ENCODE data around the gene TNFRSF1A.

TNFRSF1A gene

DNA sequence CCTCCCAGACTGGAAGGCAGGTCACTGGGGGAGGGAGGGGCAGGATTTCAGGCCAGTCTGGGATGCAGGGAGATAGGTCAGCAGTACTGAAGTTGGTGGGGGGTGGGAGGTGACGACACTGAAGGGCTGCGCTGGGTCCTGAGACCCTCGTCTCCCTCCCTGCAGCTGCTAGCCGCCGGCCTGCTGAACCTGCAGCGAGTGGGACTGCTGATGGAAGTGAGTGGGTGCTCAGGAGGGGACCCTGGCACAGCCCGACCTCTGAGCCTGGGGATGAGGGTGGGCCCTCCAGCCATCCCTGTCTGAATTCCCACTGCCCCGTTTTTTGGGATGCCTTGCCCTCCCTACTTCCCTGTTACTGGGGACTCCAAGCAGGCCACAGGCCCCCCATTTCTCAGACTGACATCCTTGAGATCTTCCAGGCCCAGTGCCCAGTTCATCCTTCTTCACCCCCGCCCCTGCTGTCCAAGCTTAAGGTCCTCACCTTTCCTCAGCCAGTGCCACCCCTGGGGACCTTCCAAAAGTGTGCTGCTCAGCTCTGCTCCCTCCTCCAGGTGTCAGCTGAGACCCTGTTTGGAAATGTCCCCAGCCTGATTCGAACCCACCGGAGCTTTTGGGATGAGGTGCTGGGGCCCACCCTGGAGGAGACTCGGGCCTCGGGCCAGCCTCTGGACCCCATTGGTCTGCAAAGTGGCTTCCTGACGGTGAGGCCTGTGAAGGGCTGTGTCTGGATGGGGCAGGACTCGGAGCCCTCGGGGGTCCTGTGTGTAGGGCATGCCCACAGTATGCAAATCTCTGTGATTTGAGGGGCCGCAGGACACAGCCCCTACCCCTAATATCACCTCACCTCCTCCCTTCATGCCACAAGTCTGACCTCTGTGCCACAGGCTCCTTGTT, 25.9 kb downstream of the TNFRSF1A start:
- DNase-seq = no peak

DNA sequence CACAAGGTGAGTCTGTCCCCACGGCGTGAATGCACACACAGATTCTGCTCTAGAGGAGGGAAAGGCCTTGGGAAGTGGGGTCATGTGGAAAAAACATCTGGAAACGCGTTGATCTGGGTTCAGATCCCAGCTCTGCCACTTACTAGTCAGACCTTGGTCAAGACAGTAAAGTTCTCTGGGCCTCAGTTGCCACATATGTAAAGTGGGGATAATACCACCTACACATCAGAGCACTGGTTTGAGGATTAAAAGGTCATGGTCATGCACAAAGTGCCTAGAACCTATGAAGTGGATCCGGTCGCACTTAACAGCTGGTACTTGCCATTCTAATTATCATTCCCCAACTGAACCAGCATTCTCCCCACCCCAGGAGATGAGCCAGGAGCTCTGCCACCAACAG, 26.7 kb downstream of the TNFRSF1A start:
- DNase-seq = no peak
- intact Hi-C loops (cut with DNase I) = no loop called here

More for the DNA sequence above, 25.9 kb downstream of the TNFRSF1A start:
- intact Hi-C loops (cut with DNase I) = no loop called here

DNA sequence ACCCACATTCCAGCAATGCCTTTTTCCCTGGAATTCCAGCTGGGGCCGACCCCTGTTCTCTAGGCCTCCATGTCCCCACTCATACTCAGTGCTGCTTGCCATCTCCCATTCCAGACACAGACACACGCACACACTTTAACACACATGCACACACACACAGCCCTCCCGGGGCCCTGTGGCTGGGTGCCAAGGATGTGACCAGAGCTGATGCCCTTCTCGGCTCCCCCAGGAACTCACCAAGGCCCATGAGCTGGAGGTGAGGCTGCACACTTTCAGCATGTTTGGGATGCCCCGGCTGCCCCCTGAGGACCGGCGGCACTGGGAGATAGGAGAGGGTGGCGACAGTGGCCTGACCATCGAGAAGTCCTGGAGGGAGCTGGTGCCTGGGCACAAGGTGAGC, 27.1 kb downstream of the TNFRSF1A start:
- no peak for DNase-seq
- intact Hi-C loops (cut with DNase I) = no loop called here

DNA sequence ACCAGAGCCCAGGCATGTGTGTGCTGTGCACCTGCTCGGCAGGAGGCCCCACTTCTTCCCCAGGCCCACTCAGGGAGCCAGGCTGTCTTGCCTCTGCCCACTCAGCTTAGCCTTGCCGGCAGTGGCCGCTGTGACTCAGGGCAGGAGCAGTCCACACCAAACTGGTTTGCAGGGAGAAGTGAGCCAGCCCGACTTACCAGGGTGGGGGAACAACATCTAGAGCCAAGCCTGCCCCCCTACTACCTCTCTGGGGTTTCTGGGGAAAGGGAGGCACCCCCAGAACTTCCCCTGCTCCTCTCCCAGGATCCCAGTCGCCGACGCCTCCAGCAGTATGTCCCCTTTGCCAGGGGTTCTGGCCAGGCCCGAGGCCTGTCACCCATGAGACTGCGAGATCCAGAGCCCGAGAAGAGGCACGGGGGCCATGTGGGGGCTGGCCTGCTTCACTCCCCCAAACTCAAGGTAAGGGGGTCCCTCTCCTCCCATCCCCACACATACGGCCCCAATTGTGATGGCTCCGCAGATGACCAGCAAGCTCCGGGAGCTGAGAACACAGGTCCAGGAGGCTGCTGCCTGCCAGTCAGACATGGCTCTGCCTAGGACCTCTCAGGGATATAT, 28.4 kb downstream of the TNFRSF1A start:
- intact Hi-C loops (cut with DNase I) = no loop called here

DNA sequence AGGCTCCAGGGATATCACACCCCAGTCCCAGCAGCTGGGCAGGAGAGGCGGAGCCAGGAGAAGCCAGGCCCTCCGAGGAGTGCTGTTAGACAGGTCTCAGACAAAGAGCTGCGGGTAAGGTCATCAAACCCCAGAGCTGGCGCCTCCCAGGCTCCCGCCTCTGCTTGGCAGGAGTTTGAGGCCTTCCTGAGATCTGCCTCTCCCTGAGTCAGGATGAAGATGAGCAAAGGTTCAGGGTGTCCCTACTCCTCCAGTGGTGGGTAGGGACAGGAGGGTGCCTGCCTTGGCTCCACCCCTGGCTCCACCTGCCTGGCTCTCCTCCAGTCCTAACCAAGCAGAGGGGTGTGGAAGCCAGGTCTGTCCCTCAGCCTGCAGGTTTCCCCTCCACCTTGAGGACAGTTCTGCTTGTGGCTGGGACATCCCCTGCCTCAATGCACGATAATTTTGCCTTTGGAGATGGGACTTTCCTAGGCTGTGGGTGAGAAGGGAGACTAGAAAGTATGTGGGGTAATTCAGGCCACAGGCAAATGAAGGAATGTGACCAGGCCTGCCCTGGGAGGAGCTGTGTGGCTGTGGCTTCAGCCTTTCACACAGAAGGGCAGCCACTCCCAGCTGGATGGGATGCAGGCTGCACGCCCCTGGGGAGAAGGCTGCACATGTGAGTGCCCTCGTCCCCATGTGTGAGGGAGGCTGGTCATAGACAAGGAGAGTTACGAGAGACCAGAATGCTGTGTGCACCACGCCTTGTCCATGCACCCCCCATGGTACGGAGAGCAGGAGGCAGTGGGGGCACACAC, 29.1 kb downstream of the TNFRSF1A start:
- intact Hi-C loops (cut with DNase I) = no loop called here
- no peak for DNase-seq

More for the DNA sequence above, 28.4 kb downstream of the TNFRSF1A start:
- no peak for DNase-seq

DNA sequence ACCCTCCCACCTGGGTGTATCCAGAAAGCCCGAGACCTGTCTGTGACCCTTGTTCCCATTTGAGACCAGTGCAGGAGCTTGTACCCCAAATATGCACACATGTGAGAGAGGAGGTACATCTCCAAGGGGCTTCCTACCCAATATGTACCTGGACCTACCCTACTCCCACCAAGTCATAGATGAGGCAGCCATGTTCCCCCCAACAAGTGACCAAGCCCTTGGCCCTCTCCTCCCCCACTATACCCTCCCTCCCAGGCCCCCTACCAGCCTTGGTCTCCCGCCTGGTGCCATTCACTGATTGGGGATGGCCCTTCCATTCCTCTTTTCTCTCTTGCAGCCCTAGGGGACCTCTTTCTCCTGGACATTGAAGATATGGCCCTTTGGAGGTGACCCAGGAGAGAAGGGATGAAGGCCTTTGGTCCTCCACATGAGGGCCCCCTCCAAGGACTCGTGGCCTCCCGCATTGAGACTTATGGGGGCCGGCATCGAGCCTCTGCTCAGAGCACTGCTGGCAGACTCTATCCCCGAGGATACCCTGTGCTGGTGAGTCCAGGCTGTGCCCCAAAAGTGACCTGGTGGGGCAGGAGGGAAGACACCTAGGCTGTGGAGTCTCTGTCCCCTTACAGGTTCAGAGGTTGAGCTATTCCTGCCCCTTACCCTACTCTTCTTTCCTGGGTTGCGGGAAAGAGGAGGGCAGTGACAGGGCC, 29.9 kb downstream of the TNFRSF1A start:
- intact Hi-C loops (cut with DNase I) = no loop called here
- no peak for DNase-seq

DNA sequence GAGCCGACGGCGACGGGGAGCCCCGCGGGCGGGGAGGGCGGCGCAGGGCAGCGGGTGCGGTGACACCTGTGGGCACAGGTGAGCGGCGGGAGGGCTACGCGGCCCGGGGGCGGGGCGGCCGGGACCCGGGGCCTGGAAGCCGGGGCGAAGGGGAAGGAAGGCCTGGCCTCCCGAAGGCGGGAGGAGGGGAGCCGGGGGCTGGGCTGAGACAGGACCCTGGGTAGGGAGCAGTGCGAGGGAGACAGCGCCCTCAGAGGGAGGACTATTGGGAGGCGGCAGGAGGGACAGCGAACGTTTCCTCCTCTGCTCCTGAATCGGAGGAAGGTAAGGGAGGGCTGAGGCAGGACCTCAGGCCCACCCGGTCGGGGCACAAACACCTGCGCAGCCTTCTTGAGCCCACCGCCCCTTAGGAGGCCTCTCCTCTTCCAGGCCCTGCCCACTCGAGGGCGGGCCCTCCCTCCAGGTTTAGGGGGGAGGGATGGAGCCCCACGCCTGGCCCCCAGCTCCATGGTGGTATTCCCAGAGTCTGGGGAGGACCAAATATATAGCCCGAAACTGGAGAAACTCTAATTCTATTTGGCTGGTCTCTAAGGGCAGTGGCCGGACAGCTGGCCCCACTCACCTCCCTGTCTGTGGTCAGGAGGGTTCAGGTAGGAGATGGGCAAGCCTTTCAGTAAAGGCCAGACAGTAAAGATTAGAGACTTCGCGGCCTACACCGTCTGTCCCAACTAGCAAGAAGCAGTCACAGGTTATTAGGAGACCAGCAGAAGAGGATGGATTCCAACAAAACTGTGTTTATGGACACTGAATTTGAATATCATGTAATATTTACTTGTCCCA, 30.9 kb downstream of the TNFRSF1A start:
- no peak for DNase-seq
- intact Hi-C loops (cut with DNase I) = no loop called here

DNA sequence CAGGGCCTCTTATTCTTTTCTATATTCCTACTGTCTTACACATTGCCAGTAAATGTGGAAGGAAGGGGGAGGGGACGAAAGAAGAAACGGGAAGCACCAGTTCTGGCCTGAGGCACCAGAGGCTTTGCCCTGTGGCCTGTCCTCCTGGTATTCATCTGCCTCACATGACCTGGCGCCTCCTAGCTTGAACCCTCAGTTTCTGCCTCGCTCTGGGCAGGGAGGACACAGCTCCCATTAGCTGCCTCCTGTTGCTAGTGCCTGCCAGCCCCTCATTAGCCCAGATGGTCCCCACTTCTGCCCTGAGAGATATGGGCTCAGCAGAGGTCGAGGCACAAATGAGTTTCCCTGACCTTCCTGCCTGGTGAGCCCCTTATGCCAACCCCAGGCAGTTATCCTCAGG, 34.3 kb downstream of the TNFRSF1A start:
- DNase-seq = peak in 21 of 42 donors; percentile 10 to 57 (median 33)
- intact Hi-C loops (cut with DNase I) = no loop called here

DNA sequence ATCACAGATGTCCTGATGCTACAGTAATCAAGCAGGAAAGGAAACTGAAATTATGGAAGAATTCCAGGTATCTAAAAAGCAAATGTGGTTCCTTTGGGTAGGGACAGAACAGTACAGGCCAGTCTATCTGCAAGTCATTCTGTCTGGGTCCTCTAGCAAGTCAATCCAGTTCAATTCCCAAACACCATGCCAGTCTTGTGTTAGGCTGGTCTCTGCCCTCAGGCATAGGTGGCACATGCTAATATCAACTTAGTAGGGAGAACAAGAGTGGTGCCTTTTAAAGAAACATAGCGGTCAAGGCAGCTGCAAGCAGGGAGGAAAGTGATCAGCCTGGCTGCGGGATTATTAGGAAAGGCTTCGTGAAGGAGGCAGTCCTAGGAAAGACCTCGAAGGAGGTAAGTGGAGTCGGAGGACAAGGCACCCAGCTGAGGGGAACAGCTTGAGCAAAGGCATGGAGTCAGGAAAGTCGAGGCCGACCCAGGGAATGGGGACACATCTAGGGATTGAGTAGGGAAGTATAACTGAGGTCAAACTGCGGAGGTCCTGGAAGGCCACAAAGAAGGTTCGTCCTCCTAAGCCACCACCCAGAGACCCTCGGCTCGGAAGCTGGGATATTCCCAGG, 35.2 kb downstream of the TNFRSF1A start:
- intact Hi-C loops (cut with DNase I) = no loop called here
- DNase-seq = no peak

DNA sequence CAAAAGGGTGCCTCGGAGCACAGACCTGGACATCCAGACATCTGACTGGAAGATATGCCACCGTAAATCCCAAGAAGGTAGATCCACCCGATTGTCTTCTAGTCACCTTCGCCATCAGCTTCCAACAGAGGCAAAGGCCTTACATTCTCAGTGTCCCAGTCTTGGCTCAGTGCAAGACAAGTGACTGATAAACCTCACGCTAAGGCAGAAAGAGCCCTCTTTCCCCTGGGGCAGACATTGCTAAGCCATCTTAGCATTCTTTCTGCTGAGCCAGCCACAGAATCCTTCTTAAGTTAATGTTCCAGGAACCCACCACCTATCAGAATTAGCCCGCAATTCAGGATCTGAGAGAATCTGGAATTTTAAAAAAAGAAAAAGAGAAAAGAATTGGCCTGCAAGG, 35.7 kb downstream of the TNFRSF1A start:
- DNase-seq = no peak
- intact Hi-C loops (cut with DNase I) = no loop called here

DNA sequence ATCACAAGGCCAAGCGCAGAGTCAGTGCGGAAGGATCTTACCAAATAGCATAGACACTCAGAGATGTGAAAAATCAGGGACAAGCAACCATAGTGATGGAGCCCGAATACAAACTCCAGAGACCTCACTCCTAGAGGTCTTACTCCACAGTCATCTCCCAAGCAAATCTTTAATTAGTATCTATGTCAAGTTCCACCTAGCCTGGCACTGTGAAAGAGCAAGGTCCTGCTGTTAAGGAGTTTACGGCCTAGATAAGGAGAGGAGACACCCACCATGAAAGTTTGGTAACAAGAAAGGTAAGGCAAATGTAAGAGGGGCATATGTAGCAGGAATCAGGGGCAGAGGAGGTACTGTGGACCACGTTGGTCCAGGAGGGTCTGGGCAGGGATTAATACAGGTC, 38.8 kb downstream of the TNFRSF1A start:
- intact Hi-C loops (cut with DNase I) = no loop called here
- DNase-seq = no peak

DNA sequence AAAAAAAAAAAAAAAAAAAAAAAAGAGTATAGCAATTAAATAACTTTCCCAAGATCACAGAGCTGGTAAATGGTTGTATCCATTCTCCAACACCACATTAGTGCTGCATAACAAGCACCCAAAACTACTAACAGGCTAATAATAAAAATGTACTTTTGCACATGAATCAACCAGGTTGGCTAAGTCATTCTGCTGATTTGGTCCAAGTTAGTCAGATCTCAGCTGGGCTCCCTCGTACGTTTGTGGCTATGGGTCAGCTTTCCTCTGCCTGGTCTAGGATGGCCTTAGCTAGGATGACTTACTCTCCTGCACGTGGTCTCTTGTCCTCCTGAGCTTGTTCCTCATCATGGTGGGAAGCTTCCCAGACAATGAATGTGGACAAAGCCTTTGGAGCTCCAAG, 39.3 kb downstream of the TNFRSF1A start:
- intact Hi-C loops (cut with DNase I) = no loop called here
- no peak for DNase-seq

DNA sequence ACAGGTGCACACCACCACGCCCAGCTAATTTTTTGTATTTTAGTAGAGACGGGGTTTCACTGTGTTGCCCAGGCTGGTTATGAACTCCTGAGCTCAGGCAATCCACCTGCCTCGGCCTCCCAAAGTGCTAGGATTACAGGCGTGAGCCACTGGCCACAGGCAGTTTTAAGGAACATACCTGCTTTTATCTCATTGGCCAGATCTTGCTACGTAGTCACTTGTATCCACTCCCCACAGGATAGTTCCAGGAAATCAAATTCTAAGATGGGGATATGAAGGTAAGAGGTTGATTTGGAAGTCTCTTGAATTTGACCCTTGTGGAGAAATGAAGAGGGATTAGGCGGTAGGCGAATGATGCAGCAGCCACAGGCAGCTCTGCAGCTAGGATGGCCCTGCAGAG, 40.2 kb downstream of the TNFRSF1A start:
- no peak for DNase-seq
- intact Hi-C loops (cut with DNase I) = no loop called here

DNA sequence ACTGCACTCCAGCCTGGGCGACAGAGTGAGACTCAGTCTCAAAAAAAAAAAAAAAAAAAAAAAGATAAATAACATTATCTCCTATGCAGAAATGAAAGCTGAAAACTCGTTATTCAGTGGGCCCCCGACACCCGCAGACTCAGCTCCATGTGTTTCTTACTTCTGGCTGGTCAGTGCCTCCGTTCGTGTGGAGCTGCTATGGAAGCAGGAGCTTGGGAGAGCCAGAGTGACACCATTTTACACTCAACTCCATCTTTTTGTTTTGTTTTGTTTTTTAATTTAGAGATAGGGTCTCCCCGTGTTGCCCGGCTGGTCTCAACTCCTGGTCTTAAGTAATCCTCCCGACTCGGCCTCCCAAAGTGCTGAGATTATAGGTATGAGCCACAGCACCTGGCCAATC, 44.7 kb downstream of the TNFRSF1A start:
- intact Hi-C loops (cut with DNase I) = no loop called here
- DNase-seq = no peak

DNA sequence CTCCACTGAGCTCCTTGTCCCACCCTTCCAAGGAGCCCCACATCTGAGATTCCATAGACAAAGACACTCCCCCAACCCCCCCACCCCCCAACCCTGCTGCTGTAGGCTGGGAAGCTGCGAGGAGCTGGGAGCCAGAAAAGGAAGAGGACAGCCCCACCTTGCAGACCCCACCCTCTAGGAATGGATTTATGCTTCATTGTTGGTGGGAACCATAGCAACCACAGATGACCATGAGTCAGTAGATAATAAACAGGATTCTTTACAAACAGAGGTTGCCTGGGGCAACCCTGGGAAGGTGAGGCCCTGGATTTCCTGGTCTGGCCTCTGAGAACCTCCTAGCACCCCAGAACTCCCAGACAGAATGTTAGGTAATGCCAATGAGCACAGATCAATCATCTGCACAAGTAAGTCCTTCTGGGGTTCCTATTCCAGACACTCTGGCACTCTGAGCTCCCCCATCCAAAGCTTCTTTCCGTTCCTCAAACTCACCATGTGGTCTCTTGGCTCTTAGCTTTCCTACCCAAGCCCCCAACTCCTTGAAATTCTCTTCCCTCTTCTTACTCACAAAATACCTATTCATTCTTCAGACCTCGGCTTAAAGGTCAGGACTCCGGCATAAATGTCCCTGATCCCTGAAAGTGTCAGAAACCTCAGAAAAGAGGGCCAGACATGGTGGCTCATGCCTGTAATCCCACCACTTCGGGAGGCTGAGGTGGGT, 46.6 kb downstream of the TNFRSF1A start:
- intact Hi-C loops (cut with DNase I) = no loop called here
- DNase-seq = no peak

DNA sequence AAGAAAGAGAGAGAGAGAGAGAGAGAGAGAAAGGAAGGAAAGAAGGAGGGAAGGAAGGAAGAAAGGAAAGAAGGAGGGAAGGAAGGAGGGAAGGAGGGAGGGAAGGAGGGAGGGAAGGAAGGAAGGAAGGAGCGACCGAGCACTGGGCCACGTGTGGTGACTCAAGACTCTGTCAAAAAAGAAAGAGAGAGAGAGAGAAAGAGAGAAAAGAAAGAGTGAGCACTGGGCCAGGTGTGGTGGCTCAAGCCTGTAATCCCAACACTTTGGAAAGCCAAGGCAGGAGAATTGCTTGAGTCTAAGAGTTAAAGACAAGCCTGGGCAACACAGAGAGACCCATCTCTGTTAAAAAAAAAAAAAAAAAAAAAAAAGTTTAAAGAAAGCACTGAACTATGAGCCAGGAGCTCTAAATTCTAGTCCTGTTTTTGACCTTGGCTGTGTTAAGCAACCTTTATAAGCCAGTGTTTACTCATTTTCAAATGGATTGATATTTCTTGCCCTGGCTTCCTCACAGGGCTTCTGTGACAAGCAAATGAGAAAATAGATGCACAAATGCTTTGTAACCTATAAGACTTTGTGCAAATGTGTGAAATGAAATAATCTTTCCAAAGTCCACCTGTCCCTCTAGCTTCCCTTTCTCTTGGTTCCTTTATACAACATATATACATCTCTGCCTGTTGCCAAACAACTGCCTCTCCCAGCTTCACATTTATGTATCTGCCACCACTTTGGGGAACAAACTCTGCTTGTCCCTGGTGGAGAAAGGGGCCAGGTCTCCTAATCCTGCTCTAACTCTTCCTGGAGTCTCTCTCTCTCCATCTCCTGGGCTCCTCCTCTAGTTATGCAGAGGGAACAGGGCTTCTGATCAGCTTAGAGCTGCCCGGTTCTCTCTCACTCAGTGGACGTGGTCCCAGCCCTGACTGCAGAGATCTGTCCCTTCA, 47.5 kb downstream of the TNFRSF1A start:
- DNase-seq = no peak
- intact Hi-C loops (cut with DNase I) = no loop called here
